ENCODE results near the gene FYN. TPM values are rescaled to one million over a fixed set of nuclear protein-coding genes. Genes with fewer than 3 reads are reported as not detected.

FYN gene
- total RNA-seq, 1 experiment from 2014 or later, result 34.3 TPM

DNA sequence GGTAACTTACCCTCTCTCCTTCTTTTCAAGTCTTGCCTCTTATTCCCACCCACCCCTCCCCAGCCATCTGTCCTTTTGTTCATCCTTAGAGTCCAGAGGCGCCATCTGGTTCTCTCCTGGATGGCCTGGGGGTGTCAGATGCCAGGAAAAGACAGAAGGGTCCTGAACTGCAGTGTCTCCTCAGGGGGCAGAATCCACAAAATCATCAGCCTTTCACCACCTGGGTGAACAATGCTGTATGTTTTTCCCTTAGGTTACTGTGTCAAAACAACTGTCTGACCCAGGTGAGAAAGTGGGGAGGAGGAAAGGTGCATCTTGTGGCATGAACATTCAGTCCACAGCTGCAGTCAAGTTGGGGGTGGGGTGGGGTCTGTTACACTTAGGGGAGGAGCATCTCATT is 47.9 kb upstream of the FYN start:
- peaks cover 19% of the 10 kb centered on the region for H3K4me1 ChIP-seq (ENCODE audit: insufficient read depth, low read length, poor library complexity, severe bottlenecking)
- no TSS peak for BruUV-seq (replicated peaks)
- TF ChIP-seq EZH2 (IDR thresholded peaks at IDR 0.05; ENCODE audit: borderline replicate concordance, low read depth, low read length, poor library complexity, severe bottlenecking), result no peak
- TF ChIP-seq, protein P1, sequence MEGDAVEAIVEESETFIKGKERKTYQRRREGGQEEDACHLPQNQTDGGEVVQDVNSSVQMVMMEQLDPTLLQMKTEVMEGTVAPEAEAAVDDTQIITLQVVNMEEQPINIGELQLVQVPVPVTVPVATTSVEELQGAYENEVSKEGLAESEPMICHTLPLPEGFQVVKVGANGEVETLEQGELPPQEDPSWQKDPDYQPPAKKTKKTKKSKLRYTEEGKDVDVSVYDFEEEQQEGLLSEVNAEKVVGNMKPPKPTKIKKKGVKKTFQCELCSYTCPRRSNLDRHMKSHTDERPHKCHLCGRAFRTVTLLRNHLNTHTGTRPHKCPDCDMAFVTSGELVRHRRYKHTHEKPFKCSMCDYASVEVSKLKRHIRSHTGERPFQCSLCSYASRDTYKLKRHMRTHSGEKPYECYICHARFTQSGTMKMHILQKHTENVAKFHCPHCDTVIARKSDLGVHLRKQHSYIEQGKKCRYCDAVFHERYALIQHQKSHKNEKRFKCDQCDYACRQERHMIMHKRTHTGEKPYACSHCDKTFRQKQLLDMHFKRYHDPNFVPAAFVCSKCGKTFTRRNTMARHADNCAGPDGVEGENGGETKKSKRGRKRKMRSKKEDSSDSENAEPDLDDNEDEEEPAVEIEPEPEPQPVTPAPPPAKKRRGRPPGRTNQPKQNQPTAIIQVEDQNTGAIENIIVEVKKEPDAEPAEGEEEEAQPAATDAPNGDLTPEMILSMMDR (conservative IDR thresholded peaks at IDR 0.05; ENCODE audit: low read depth, low read length), result no peak
- H3K4me3 ChIP-seq (ENCODE audit: low read depth, low read length, poor library complexity, severe bottlenecking), result no peak overlapping the region
- CTCF ChIA-PET, result no interaction called here
- no peaks in the 10 kb centered on the region for H3K27me3 ChIP-seq (replicated peaks; ENCODE audit: insufficient read depth, low read depth, low read length, poor library complexity)
- H3K36me3 ChIP-seq (ENCODE audit: insufficient read depth, low read length, poor library complexity, severe bottlenecking), result no peaks in the 10 kb centered on the region
- no peak for DNase-seq (ENCODE audit: low spot score)
- H3K27ac ChIP-seq (ENCODE audit: low read depth, low read length, poor library complexity, severe bottlenecking), result no peak overlapping the region
- POLR2A ChIA-PET (ENCODE audit: low non-redundant PET), result no interaction called here
- H3K9me3 ChIP-seq (ENCODE audit: low read depth, low read length, poor library complexity, severe bottlenecking), result no peaks in the 10 kb centered on the region
- intact Hi-C loops (cut with micrococcal nuclease; ENCODE audit: unreplicated experiment), result loop anchor here (10.0 kb wide), 1 partner anchor 64 kb away; no protein-coding TSS in a partner anchor

- POLR2A ChIA-PET (ENCODE audit: low non-redundant PET), result no interaction called here
Observed at GRCh38 chr6:111920578-111920977, 47.3 kb upstream of the FYN start.

GRCh38 chr6:111918825-111919224 is 45.6 kb upstream of the FYN start:
- H3K4me3 ChIP-seq (ENCODE audit: low read depth, low read length, poor library complexity, severe bottlenecking), result no peak overlapping the region
- ChIA-PET CTCF (no interaction called here), POLR2A (ENCODE audit: low non-redundant PET) (no interaction called here)
- no peak for DNase-seq (ENCODE audit: low spot score)
- H3K4me1 ChIP-seq (ENCODE audit: insufficient read depth, low read length, poor library complexity, severe bottlenecking), result peaks cover 19% of the 10 kb centered on the region
- no TSS peak for BruUV-seq (replicated peaks)
- no peak overlapping the region for H3K27ac ChIP-seq (ENCODE audit: low read depth, low read length, poor library complexity, severe bottlenecking)
- H3K9me3 ChIP-seq (ENCODE audit: low read depth, low read length, poor library complexity, severe bottlenecking), result no peaks in the 10 kb centered on the region
- no peaks in the 10 kb centered on the region for H3K27me3 ChIP-seq (replicated peaks; ENCODE audit: insufficient read depth, low read depth, low read length, poor library complexity)
- TF ChIP-seq, protein P1 (conservative IDR thresholded peaks at IDR 0.05; ENCODE audit: low read depth, low read length), result no peak
- TF ChIP-seq EZH2 (IDR thresholded peaks at IDR 0.05; ENCODE audit: borderline replicate concordance, low read depth, low read length, poor library complexity, severe bottlenecking), result no peak
- intact Hi-C loops (cut with micrococcal nuclease; ENCODE audit: unreplicated experiment), result no loop called here
- H3K36me3 ChIP-seq (ENCODE audit: insufficient read depth, low read length, poor library complexity, severe bottlenecking), result no peaks in the 10 kb centered on the region

More at GRCh38 chr6:111920578-111920977, 47.3 kb upstream of the FYN start:
- Histone ChIP-seq H3K4me3 (ENCODE audit: low read depth, low read length, poor library complexity, severe bottlenecking) (no peak overlapping the region), H3K4me1 (ENCODE audit: insufficient read depth, low read length, poor library complexity, severe bottlenecking) (peaks cover 19% of the 10 kb centered on the region), H3K36me3 (ENCODE audit: insufficient read depth, low read length, poor library complexity, severe bottlenecking) (no peaks in the 10 kb centered on the region), H3K27ac (ENCODE audit: low read depth, low read length, poor library complexity, severe bottlenecking) (no peak overlapping the region), H3K27me3 (replicated peaks; ENCODE audit: insufficient read depth, low read depth, low read length, poor library complexity) (no peaks in the 10 kb centered on the region), H3K9me3 (ENCODE audit: low read depth, low read length, poor library complexity, severe bottlenecking) (no peaks in the 10 kb centered on the region)
- CTCF ChIA-PET, result no interaction called here
- intact Hi-C loops (cut with micrococcal nuclease; ENCODE audit: unreplicated experiment), result loop anchor here (10.0 kb wide), 1 partner anchor 64 kb away; no protein-coding TSS in a partner anchor
- DNase-seq (ENCODE audit: low spot score), result no peak
- no TSS peak for BruUV-seq (replicated peaks)
- no peak for TF ChIP-seq EZH2 (IDR thresholded peaks at IDR 0.05; ENCODE audit: borderline replicate concordance, low read depth, low read length, poor library complexity, severe bottlenecking)
- TF ChIP-seq, protein P1 (conservative IDR thresholded peaks at IDR 0.05; ENCODE audit: low read depth, low read length), result no peak
